ENCODE data around the gene CNTN4.

The CNTN4 gene

GRCh38 chr3:2375376-2375775 is 276.7 kb downstream of the CNTN4 start:
- no peak overlapping the region for H3K4me3 ChIP-seq (ENCODE audit: low read depth, low read length)
- TF ChIP-seq CTCF (IDR thresholded peaks at IDR 0.05; ENCODE audit: low read depth, low read length), result no peak

GRCh38 chr3:2377281-2377680 is 278.6 kb downstream of the CNTN4 start:
- H3K4me3 ChIP-seq (ENCODE audit: low read depth, low read length), result no peak overlapping the region
- no peak for TF ChIP-seq CTCF (IDR thresholded peaks at IDR 0.05; ENCODE audit: low read depth, low read length)

- no peak for TF ChIP-seq CTCF (IDR thresholded peaks at IDR 0.05; ENCODE audit: low read depth, low read length)
- no peak overlapping the region for H3K4me3 ChIP-seq (ENCODE audit: low read depth, low read length)
Observed at GRCh38 chr3:2390926-2391532, 292.4 kb downstream of the CNTN4 start.

GRCh38 chr3:2391896-2392295 is 293.2 kb downstream of the CNTN4 start:
- H3K4me3 ChIP-seq (ENCODE audit: low read depth, low read length), result no peak overlapping the region
- TF ChIP-seq CTCF (IDR thresholded peaks at IDR 0.05; ENCODE audit: low read depth, low read length), result no peak

GRCh38 chr3:2392981-2393380 is 294.3 kb downstream of the CNTN4 start:
- H3K4me3 ChIP-seq (ENCODE audit: low read depth, low read length), result no peak overlapping the region

GRCh38 chr3:2415083-2415482 is 316.4 kb downstream of the CNTN4 start:
- no peak for TF ChIP-seq CTCF (IDR thresholded peaks at IDR 0.05; ENCODE audit: low read depth, low read length)
- H3K4me3 ChIP-seq (ENCODE audit: low read depth, low read length), result no peak overlapping the region

More at GRCh38 chr3:2392981-2393380, 294.3 kb downstream of the CNTN4 start:
- TF ChIP-seq CTCF (IDR thresholded peaks at IDR 0.05; ENCODE audit: low read depth, low read length), result no peak

GRCh38 chr3:2420919-2421318 is 322.3 kb downstream of the CNTN4 start:
- no peak for TF ChIP-seq CTCF (IDR thresholded peaks at IDR 0.05; ENCODE audit: low read depth, low read length)
- H3K4me3 ChIP-seq (ENCODE audit: low read depth, low read length), result no peak overlapping the region

Data from WI38 (cell line).